Kidney tubule cell (primary cell): ENCODE results near the gene TOGARAM2.

Experiments used
- DNase-seq: peaks from one replicate; pipeline ENCODE4 v3.0.0-alpha.2; 2018; ENCODE audit warnings: low spot score

Gene TOGARAM2

GRCh38 chr2:28981016-28981441 lies at the start of gene TOGARAM2:
Gene TOGARAM2, plus strand, starts transcription at chr2:28981298. Its CDS starts 13,537 bp downstream, at chr2:28994835.
- no peak for DNase-seq

GRCh38 chr2:28934769-28935168 lies 46.3 kb upstream of the TOGARAM2 start:
- DNase-seq = no peak

- no peak for DNase-seq
These were observed 40.1 kb upstream of the TOGARAM2 start for GRCh38 chr2:28941008-28941407.

DNA sequence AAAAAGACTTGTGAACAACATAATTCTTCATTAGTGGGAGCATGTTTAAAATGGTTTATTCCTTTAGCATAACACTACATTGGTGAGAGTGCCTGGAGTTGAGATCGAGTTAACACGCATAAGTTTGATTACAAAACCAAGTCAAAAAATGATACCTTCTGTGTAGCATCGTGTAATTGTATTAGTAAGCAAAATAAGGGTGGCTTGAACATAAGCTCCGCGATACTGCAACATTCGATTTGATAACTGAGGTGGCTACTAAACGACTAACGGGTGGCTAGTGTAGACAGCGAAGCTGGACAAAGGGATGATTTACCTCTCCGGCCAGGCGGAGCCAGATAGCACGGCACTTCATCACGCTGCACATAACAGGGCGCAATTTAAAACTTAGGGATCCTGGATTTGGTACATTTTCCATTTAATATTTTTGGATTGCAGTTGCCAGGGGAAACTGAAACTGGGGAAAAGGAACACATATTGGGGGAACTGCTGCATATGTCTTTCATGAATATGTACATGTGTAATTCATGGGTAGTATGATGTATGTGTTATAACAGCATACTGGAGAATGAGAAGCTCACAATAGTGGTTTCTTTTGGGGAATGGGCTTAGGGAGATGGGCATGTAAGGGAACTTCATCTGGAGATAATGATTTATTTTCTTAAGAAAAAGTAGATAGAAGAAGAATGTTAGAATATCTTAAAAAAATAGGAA lies 36.4 kb upstream of the TOGARAM2 start:
- DNase-seq = no peak

DNA sequence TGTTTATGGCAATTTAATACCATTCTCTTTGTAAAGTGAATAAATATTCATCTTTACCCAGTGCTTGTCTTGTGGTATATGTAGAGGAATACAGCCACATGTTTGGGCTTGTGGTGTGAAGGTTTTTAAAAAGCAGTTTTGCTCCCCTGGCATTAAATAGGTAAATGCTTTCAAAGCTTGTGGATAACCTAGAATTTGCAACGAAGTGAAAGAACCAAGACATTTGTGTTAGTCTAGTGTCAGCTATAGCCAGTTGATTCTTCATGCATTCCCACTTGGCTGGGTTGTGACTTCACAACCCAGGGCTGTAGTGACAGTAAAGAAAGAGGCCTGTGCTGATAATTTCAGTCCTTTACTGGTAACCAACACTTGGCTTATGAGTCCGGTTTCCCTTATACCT lies 32.9 kb upstream of the TOGARAM2 start:
- DNase-seq = no peak

DNA sequence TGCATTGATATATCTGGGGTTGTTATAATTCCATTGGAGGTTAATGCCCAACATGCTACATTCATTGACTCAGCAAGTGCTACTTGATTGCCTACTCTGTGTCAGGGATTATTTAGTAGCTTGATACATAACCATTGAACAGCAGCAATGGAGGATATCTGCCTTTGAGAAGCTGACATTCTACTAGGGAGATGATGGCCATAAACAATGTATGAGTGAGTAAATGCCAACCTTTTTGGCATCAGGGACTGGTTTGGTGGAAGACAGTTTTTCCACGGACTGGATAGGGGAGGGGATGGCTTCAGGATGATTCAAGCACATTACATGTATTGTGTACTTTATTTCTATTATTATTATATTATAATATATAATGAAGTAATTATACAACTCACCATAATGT lies 31.9 kb upstream of the TOGARAM2 start:
- no peak for DNase-seq

DNA sequence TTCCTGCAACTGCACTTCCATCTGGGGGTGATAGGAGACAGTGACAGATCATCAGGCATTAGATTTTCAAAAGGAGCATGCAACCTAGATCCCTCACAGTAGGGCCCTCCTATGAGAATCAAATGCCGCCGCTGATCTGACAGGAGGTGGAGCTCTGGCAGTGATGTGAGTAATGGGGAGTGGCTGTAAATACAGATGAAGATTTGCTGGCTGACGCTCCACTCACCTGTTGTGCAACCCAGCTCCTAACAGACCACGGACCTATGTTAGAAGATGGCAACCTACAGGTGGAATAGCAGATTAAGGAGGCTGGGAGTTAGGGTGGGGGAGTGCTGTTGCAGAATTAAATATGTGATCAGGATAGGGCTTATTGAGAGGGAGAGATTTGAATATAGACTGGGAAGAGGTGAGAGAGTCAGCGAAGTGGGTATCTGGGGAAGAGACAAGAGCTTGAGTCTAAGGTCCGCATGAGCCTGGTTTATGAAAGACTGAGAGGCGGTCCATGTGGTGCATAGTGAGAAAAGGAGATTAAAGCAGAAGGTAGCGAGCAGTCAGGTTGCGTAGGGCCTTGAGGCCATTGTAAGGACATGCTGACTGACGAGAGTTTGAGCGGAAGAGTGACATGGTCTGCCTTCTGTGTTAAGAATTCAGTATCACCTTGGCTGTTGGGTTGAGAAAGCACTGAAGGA lies 31.3 kb upstream of the TOGARAM2 start:
- no peak for DNase-seq

DNA sequence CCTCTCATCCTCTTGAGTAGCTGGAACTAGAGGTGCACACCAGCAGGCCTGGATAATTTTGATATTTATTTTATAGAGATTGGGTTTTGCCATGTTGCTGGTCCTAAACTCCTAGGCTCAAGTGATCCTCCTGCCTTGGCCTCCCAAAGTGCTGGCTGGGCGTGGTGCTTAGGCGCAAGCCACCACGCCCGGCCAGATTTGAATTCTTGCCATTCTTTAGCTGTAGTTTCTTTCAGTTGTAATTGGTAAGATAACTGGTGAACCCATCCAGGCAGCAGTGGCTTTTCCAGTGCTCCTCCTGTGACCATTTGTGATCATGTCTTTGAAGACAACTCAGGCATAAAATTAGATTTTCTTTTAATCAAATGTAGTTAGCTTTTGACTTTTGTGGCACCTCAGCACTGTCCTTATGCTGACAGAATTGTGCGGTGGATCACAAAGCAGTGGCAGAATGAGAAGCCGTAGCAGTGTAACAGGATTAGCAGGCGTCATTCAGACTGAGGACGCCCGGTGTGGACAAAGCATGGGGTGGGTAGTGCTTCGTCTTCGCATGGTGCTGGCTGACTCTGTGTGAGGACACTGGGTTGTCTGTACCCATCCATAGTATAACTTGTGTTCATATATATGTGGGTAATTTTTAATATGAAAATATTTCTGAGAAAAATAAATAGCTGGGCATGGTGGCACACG lies 30.0 kb upstream of the TOGARAM2 start:
- no peak for DNase-seq

DNA sequence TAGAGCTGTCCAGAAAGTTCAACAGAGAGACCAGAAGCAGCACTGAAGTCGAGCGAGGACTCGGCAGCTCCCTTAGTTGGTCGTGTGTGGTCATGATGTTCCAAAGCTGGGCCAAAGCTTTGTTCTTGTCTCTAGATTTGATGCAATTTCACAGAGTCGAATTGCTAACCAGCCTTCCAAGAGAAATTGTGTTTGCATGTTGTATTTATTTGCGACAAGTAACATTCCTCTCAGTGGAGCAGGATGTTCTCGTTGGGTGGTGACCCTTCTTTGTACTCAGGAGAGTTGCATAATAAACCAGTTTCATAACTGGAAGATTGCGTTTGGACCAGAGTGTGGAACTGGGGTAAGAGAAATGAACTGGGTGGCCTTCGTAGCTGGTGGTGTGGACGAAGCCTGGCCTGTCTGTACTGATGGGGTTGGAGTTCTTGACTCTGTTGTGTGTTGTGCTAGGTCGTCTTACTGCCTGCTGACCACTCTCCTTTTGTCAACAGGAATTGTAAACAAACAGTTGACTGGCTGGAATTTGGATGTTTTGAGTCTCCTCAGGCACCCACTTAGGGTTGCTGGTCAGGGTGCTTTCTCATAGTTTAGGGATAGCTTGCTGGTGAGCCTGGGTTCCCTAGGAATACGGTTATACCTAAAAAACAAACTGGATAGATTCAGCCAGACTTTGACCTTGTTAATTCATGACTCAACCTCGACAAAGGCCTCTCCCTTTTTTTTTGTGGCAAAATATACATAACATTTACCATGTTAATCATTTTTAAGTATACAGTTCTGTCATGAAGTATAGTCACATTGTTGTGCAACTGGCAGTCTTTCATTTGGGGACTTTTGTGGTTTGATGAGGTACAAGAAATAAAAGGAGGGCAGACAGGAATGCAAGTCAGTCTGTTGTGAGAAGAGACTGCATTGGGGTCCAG lies 28.9 kb upstream of the TOGARAM2 start:
- no peak for DNase-seq

GRCh38 chr2:28952836-28953211 lies 28.3 kb upstream of the TOGARAM2 start:
- no peak for DNase-seq

GRCh38 chr2:28955467-28955866 lies 25.6 kb upstream of the TOGARAM2 start:
- no peak for DNase-seq

- DNase-seq = peak; percentile 21
These were observed 24.7 kb upstream of the TOGARAM2 start for GRCh38 chr2:28956415-28956826.

DNA sequence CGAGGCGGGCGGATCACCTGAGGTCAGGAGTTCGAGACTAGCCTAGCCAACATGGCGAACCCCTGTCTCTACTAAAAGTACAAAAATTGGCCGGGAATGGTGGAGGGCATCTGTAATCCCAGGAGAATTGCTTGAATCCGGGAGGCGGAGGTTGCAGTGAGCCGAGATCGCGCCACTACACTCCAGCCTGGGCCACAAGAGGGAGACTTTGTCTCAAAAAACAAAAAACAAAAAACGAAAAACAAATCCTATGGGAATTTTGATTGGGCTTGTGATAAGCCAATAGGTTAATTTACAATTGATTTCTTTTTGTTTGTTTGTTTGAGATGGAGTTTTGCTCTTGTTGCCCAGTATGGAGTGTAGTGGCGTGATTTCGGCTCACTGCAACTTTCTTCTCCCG lies 24.2 kb upstream of the TOGARAM2 start:
- no peak for DNase-seq

DNA sequence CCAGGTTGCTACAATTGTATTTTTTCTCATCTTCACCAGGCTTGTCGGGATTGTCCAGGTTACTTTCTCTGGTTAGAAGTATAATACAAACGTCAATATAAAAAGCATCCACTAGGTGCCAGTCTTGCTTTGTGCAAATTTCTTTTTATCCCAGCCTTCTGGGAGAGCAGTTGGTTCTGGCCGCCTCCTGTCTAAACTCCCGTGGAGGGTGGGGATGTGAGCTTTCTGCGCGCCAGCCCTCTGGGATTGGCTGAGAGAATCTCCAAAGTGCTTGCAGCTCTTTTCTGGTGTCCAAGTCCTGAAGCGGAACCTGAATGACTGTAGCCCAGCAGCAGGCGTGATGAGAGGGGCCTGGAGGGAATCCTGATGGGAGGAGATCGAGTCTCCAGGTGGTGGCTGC lies 22.4 kb upstream of the TOGARAM2 start:
- peak; percentile 80 for DNase-seq

DNA sequence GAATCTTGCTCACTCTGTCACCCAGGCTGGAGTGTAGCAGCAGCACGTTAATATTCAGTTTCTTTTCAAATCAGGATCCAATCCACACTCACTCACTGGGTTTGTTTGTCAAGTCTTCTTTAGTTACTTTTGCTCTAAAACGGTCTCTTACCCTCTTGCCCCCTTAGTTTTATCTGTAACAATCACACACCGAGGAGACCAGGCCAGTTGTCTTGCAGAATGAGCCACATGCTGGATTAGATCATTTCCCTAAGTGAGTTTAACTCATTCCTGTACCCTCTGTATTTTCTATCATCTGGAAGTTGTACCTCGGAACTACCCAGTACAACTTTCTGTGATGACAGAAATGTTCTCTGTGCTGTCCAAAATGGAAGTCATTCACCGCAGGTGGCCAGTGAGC lies 20.7 kb upstream of the TOGARAM2 start:
- no peak for DNase-seq

DNA sequence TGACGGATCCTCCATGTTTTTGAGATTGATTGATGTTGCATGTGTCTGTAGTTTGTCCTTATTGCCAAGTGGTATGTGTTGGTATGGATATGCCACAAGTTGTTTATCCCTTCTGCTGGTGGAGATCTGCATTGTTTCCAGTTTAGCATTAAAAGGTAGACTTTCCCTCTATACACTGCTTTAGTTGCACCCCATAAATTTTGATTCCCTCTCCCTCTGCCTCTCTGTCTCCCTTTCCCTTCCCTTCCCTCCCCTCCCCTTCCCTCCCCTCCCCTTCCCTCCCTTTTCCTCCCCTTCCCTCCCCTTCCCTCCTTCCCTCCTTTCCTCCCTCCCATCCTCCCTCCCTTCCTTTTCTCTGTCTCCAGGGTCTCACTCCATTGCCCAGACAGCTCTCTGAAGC lies 18.6 kb upstream of the TOGARAM2 start:
- DNase-seq = no peak

DNA sequence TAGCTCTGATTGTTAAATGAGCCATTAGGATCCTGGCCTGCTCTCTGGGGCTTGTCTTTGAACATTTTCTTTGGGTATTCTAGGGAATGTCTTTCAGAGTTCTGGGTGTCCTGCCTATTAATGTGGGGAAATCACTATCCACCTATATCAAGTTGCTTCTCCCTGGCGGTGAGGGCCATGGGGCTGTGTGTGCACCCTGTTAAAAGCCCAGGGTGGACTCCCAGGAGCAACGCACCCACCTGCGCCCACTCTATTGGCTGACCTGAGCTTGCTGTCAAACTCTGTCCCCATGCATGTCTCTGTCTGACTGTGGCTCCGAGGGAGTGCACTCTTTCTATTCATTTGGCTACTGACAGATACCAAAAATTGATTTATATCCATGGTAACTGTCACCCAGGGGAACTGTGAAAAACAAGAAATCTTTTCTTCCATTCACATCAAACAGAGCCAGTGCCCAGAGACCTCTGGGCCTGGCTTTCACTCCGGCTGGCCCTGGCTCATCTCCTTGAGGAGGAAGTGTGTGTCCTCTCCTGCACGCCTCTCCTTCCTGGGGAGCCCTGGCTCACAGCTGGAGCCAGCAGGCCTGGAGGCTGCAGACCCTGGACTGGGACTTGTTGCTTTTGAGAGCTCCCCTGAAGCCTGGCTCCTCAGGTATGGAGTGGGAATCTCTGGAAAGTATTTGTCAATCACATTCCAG lies 10.5 kb upstream of the TOGARAM2 start:
- DNase-seq = no peak

DNA sequence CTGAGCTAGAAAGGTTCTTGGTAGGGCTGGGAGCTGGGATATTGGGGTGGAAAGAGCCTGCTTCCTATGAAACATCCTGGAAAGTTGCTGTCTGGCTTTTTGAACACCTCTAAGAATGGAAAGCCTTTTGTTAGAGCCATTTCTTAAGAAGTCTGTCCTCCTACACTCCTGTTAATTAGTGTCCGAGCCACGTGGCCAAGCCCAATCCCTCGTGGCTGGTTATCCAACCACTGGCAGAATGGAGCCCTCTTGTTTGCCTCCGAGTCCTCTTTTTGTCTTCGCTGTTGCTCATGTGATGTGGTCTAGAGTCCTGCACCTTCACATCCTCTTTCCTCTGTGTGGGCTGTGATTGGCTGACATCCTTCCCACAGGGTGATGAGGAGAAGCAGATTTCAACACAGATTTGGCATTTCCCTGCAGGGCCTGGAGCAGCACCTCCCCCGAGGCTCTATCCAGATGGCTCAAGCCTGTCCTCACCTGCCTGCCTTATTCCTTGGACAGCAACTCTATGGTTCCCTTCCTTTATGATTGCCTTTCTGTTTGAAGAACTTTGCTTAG lies 8.2 kb upstream of the TOGARAM2 start:
- no peak for DNase-seq

GRCh38 chr2:28974252-28974651 lies 6.8 kb upstream of the TOGARAM2 start:
- no peak for DNase-seq

DNA sequence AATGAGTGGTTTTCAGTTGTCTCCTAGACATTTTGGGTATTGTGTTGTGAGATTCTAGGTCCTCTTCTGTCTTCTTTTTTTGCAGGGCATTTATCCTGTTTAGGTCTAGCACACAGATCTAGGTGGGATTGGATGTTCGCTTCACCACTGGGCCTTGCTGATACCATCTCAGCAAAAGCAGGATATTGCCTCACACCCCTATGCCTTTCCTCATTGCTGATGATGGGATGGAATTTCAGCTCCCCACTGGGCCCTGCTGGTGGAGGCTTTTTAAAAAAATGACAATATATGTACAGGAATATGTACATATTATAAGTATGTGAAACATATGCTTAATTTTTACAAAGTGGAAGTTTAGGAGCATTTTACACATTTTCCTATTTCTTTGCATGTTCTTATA lies 5.4 kb upstream of the TOGARAM2 start:
- DNase-seq = no peak

- DNase-seq = peak; percentile 90
These were observed 4.5 kb upstream of the TOGARAM2 start for GRCh38 chr2:28976584-28976983.
